ENCODE results near the gene C17orf100. TPM values are rescaled to one million over a fixed set of nuclear protein-coding genes. Genes with fewer than 3 reads are reported as not detected.
A peak's percentile ranks its signal among the peaks of the same experiment; 100 is the strongest.
"Not testable (repeated sequence)": the region's sequence is repeated elsewhere in the genome, so short reads cannot be mapped to it uniquely, and the experiment has no call there.

C17orf100 gene
- total and polyA plus RNA-seq, 9 of the 15 experiments (the other 6 are each of a cell fraction or from before 2014, with no cell fraction given), result 0.04 to 1.7 (median 0.43) TPM

DNA sequence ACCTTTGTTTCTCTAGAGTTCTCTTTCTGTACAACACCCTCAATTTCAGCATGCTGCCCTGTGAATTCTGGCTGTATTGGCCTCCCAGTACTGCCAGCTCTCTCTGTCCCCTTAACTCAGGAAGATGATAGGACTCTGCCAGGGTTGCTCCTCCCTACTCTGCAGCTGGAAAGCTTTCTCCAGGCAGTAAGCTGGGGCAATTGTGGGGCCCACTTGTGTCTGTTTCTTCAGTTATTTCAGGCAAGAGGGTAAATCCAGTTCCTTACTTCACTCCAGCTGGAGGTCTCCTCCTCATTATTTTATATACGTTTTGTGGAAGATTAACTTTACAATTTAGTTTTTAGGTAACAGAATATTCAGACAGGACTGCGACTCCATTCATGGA lies 9.9 kb downstream of the C17orf100 start (continued):
- TF ChIP-seq NFIX (CRISPR knock-in tag; IDR thresholded peaks at IDR 0.05; ENCODE audit: low read depth) (no peak), NR4A1 (CRISPR knock-in tag; IDR thresholded peaks at IDR 0.05) (no peak), NR4A1 (tag; IDR thresholded peaks at IDR 0.05) (no peak)

DNA sequence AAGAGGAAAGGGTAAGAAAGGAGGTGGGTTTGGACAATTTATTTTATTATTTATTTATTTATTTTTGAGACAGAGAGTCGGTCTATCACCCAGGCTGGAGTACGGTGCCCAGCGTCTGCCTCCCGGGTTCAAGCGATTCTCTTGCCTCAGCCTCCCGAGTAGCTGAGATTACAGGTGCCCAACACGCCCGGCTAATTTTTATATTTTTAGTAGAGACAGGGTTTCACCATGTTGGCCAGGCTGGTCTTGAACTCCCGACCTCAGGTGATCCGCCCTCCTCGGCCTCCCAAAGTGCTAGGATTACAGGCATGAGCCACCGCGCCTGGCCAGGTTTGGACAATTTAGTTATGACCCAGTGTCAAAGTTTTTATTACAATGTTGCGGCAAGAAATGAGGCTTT lies 11.6 kb downstream of the C17orf100 start:
- DNase-seq (ENCODE audit: extremely low read depth in 1 of 4, low spot score in 3 of 4); H3K9me1 ChIP-seq (ENCODE audit: control insufficient read depth, insufficient read depth, low read length); H3K9me3 ChIP-seq (replicated peaks; ENCODE audit: control insufficient read depth, insufficient read depth, low read depth, low read length); H3K36me3 ChIP-seq (ENCODE audit: control insufficient read depth, insufficient read depth, low read length); BruUV-seq (replicated peaks); H3K4me3 ChIP-seq; H3K4me1 ChIP-seq (replicated peaks in 1 of 2; ENCODE audit: control insufficient read depth in 2 of 2, insufficient read depth in 2 of 2, low read length in 2 of 2); H3K79me2 ChIP-seq (ENCODE audit: control insufficient read depth, insufficient read depth, low read length); POLR2A ChIA-PET; in situ Hi-C loops (cut with MboI); FAIRE-seq; CTCF ChIA-PET (ENCODE audit: low intra/inter-chr PET ratio); H3K4me2 ChIP-seq (ENCODE audit: insufficient read depth, low read length); H4K20me1 ChIP-seq (replicated peaks; ENCODE audit: control insufficient read depth, insufficient read depth, low read length); H2AFZ ChIP-seq (ENCODE audit: low read depth, low read length); H3K9ac ChIP-seq (ENCODE audit: insufficient read depth in 1 of 2, low read depth in 2 of 2, low read length in 2 of 2); H3K27ac ChIP-seq (ENCODE audit: extremely low read depth, low read depth, low read length); ATAC-seq; intact Hi-C loops (cut with micrococcal nuclease): not testable (repeated sequence)
- WGBS (ENCODE audit: insufficient coverage, low coverage, missing lambda C conversion rate), result 9% methylated on average over 14 of the region's 14 CpGs
- peaks cover 0 to 21% of the 10 kb centered on the region in 2 experiments; a peak in 3 of 5 replicates for H3K27me3 ChIP-seq (ENCODE audit: control insufficient read depth in 2 of 2, insufficient read depth in 2 of 2, low read length in 2 of 2)

DNA sequence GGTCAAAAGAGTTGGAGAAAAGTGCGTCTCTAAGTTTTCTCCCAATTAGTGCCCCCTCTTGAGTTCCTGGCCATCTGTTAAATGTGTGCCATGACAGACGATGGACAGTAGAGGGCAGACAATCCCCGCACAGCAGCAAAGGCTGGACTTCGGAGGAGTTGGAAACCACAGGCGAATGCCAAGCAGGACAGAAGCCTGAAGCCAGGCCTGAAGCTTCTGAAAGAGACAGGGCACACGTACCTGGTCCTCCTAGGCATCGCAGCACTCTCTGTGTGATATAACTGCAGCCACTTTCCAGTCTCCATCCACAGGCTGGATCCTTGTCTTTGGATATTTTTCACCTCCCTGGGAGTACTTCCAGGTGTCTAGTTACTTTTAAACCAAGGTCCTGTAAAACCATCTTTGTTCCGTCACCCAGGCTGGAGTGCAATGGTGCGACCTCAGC lies 14.5 kb downstream of the C17orf100 start:
- in situ Hi-C loops (cut with MboI) (loop anchor here (5.0 kb wide), 1 partner anchor 341 kb away; no protein-coding TSS in a partner anchor), intact Hi-C loops (cut with micrococcal nuclease) (loop anchor here (2.0 to 5.0 kb wide), 3 partner anchors 176 to 346 kb away; partner anchors contain the start of gene RNASEK)
- ChIA-PET POLR2A (no interaction called here), CTCF (ENCODE audit: low intra/inter-chr PET ratio) (interaction anchor here (0.6 to 1.4 kb wide), 4 partner anchors 335 to 1386 kb away, joined by 3 to 4 read pairs (median 4); no protein-coding TSS in a partner anchor)
- WGBS (ENCODE audit: insufficient coverage, low coverage, missing lambda C conversion rate), result 2% methylated on average over 9 of the region's 9 CpGs
- Histone ChIP-seq H3K27ac (ENCODE audit: extremely low read depth, low read depth, low read length) (no peak overlapping the region), H3K27me3 (ENCODE audit: control insufficient read depth in 2 of 2, insufficient read depth in 2 of 2, low read length in 2 of 2) (peaks cover 6 to 36% of the 10 kb centered on the region in 2 experiments; a peak in 4 of 5 replicates), H2AFZ (ENCODE audit: low read depth, low read length) (no peak overlapping the region), H3K9ac (ENCODE audit: insufficient read depth in 1 of 2, low read depth in 2 of 2, low read length in 2 of 2) (no peak overlapping the region), H3K79me2 (ENCODE audit: control insufficient read depth, insufficient read depth, low read length) (no peaks in the 10 kb centered on the region), H3K9me3 (replicated peaks; ENCODE audit: control insufficient read depth, insufficient read depth, low read depth, low read length) (no peaks in the 10 kb centered on the region), H3K4me2 (ENCODE audit: insufficient read depth, low read length) (no peak overlapping the region), H3K4me1 (replicated peaks in 1 of 2; ENCODE audit: control insufficient read depth in 2 of 2, insufficient read depth in 2 of 2, low read length in 2 of 2) (no peaks in the 10 kb centered on the region), H3K9me1 (ENCODE audit: control insufficient read depth, insufficient read depth, low read length) (no peaks in the 10 kb centered on the region), H4K20me1 (replicated peaks; ENCODE audit: control insufficient read depth, insufficient read depth, low read length) (no peaks in the 10 kb centered on the region), H3K36me3 (ENCODE audit: control insufficient read depth, insufficient read depth, low read length) (no peaks in the 10 kb centered on the region), H3K4me3 (no peak overlapping the region)
- peak; percentile 54 to 74 (median 62) for DNase-seq (ENCODE audit: extremely low read depth in 1 of 4, low spot score in 3 of 4)
- peak; percentile 93 for ATAC-seq
- peak; percentile 86 for FAIRE-seq
- BruUV-seq (replicated peaks), result no TSS peak
- TF ChIP-seq, protein P1, sequence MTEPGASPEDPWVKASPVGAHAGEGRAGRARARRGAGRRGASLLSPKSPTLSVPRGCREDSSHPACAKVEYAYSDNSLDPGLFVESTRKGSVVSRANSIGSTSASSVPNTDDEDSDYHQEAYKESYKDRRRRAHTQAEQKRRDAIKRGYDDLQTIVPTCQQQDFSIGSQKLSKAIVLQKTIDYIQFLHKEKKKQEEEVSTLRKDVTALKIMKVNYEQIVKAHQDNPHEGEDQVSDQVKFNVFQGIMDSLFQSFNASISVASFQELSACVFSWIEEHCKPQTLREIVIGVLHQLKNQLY (CRISPR knock-in tag; conservative IDR thresholded peaks at IDR 0.05), result no peak
- TF ChIP-seq ZNF224 (CRISPR knock-in tag; IDR thresholded peaks at IDR 0.05) (no peak), NR2F6 (CRISPR knock-in tag; IDR thresholded peaks at IDR 0.05) (no peak)
- TF ChIP-seq, protein P2, sequence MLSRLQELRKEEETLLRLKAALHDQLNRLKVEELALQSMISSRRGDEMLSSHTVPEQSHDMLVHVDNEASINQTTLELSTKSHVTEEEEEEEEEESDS (CRISPR knock-in tag; IDR thresholded peaks at IDR 0.05), result no peak
- TF ChIP-seq, protein P3, sequence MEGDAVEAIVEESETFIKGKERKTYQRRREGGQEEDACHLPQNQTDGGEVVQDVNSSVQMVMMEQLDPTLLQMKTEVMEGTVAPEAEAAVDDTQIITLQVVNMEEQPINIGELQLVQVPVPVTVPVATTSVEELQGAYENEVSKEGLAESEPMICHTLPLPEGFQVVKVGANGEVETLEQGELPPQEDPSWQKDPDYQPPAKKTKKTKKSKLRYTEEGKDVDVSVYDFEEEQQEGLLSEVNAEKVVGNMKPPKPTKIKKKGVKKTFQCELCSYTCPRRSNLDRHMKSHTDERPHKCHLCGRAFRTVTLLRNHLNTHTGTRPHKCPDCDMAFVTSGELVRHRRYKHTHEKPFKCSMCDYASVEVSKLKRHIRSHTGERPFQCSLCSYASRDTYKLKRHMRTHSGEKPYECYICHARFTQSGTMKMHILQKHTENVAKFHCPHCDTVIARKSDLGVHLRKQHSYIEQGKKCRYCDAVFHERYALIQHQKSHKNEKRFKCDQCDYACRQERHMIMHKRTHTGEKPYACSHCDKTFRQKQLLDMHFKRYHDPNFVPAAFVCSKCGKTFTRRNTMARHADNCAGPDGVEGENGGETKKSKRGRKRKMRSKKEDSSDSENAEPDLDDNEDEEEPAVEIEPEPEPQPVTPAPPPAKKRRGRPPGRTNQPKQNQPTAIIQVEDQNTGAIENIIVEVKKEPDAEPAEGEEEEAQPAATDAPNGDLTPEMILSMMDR (IDR thresholded peaks at IDR 0.05 in 2 of 3, conservative IDR thresholded peaks at IDR 0.05 in 1 of 3; ENCODE audit: insufficient read depth in 2 of 3, low read depth in 1 of 3, low read length in 3 of 3), result peak; percentile 85 to 86 (median 85)
- TF ChIP-seq, protein P4, sequence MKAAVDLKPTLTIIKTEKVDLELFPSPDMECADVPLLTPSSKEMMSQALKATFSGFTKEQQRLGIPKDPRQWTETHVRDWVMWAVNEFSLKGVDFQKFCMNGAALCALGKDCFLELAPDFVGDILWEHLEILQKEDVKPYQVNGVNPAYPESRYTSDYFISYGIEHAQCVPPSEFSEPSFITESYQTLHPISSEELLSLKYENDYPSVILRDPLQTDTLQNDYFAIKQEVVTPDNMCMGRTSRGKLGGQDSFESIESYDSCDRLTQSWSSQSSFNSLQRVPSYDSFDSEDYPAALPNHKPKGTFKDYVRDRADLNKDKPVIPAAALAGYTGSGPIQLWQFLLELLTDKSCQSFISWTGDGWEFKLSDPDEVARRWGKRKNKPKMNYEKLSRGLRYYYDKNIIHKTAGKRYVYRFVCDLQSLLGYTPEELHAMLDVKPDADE (conservative IDR thresholded peaks at IDR 0.05; ENCODE audit: control insufficient read depth, low read depth, low read length), result no peak

All from K562 (cell line).